ENCODE measurements around the gene RAPGEF5. TPM values are rescaled to one million over a fixed set of nuclear protein-coding genes. Genes with fewer than 3 reads are reported as not detected.

The RAPGEF5 gene
- total RNA-seq, 1 experiment from 2014 or later: 5.6 TPM

DNA sequence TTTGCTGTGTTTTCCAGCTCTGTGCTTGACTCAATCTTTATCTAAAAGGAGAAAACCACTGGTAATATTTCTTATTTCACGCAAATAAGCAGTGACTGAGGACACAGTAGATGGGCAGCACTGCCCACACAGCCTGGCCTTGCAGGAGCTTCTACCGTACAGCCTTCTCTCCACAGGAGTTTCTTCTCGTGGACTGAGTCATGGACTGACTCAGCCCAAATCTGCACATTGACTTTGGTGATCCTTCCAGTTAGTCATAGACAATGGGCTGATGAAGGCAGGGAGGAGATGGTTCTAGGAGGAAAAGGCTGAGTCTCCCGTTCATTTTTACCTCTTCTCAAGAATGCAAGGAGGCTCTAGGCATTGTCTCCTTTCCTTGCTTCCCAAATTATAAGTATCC lies 200.7 kb downstream of the RAPGEF5 start:
- H3K79me2 ChIP-seq (ENCODE audit: low read length): no peaks in the 10 kb centered on the region
- no peak overlapping the region for H2AFZ ChIP-seq (ENCODE audit: low read length)
- no peak overlapping the region for H3K9ac ChIP-seq (ENCODE audit: low read length)
- peaks cover 14% of the 10 kb centered on the region for H3K4me1 ChIP-seq (ENCODE audit: insufficient read depth, low read length)
- POLR2A ChIA-PET (ENCODE audit: unreplicated experiment): interaction anchor here (0.6 kb wide), 1 partner anchor 191 kb away, joined by 3 read pairs; no protein-coding TSS in a partner anchor
- TF ChIP-seq EZH2phosphoT487 (IDR thresholded peaks at IDR 0.05; ENCODE audit: borderline replicate concordance, low read length) (no peak), EZH2 (IDR thresholded peaks at IDR 0.05; ENCODE audit: low read length, unreplicated experiment) (no peak), CTCF (conservative IDR thresholded peaks at IDR 0.05; ENCODE audit: low read depth, low read length) (no peak)
- H3K9me3 ChIP-seq (ENCODE audit: low read length): no peaks in the 10 kb centered on the region
- H3K36me3 ChIP-seq (ENCODE audit: low read depth, low read length): no peaks in the 10 kb centered on the region
- ATAC-seq: peak; percentile 100
- H3F3A ChIP-seq (ENCODE audit: low read length, unreplicated experiment): no peaks in the 10 kb centered on the region
- peak overlapping the region; percentile 42 for H3K4me2 ChIP-seq (ENCODE audit: low read length)
- no peaks in the 10 kb centered on the region for H3K9me2 ChIP-seq (replicated peaks; ENCODE audit: low read length)
- no TSS peak for BruUV-seq (replicated peaks)
- H4K20me1 ChIP-seq (ENCODE audit: low read length): no peaks in the 10 kb centered on the region
- H3K27me3 ChIP-seq (ENCODE audit: low read length): no peaks in the 10 kb centered on the region
- no peak overlapping the region for H3K4me3 ChIP-seq (ENCODE audit: low read length)
- CTCF ChIA-PET: no interaction called here
- no peak overlapping the region for H3K27ac ChIP-seq (ENCODE audit: low read length)
- DNase-seq: peak; percentile 82
- intact Hi-C loops (cut with micrococcal nuclease): no loop called here

DNA sequence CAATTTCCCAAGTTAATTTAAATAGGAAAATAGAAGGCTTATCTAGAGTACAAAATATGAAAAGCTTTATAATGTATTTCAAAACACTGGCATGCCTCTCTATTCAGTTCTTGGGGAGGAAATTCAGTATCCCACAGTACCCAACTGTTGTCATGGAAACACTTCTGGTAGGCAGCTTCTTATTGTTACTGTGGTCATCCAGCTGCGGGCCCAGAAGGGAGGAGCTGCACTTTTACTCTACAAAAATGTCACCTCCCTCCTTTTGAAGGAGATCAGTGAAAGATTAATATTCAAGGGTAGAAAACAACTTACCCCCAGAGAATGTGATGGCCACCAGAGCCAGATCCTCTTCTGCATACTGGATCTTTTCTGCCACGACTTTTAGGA lies 202.8 kb downstream of the RAPGEF5 start:
- BruUV-seq (replicated peaks): no TSS peak

More for the DNA sequence above, 202.8 kb downstream of the RAPGEF5 start:
- DNase-seq (no peak), ATAC-seq (no peak)
- CTCF ChIA-PET: no interaction called here
- TF ChIP-seq EZH2 (IDR thresholded peaks at IDR 0.05; ENCODE audit: low read length, unreplicated experiment) (no peak), CTCF (conservative IDR thresholded peaks at IDR 0.05; ENCODE audit: low read depth, low read length) (no peak), EZH2phosphoT487 (IDR thresholded peaks at IDR 0.05; ENCODE audit: borderline replicate concordance, low read length) (no peak)
- no peaks in the 10 kb centered on the region for H4K20me1 ChIP-seq (ENCODE audit: low read length)
- no peaks in the 10 kb centered on the region for H3K27me3 ChIP-seq (ENCODE audit: low read length)
- no peak overlapping the region for H3K4me2 ChIP-seq (ENCODE audit: low read length)
- intact Hi-C loops (cut with micrococcal nuclease): no loop called here
- no peak overlapping the region for H2AFZ ChIP-seq (ENCODE audit: low read length)
- H3F3A ChIP-seq (ENCODE audit: low read length, unreplicated experiment): no peaks in the 10 kb centered on the region
- no peak overlapping the region for H3K4me3 ChIP-seq (ENCODE audit: low read length)
- POLR2A ChIA-PET (ENCODE audit: unreplicated experiment): no interaction called here
- H3K9me3 ChIP-seq (ENCODE audit: low read length): no peaks in the 10 kb centered on the region
- no peak overlapping the region for H3K9ac ChIP-seq (ENCODE audit: low read length)
- no peaks in the 10 kb centered on the region for H3K9me2 ChIP-seq (replicated peaks; ENCODE audit: low read length)
- no peaks in the 10 kb centered on the region for H3K79me2 ChIP-seq (ENCODE audit: low read length)
- no peaks in the 10 kb centered on the region for H3K36me3 ChIP-seq (ENCODE audit: low read depth, low read length)
- H3K27ac ChIP-seq (ENCODE audit: low read length): no peak overlapping the region
- peaks cover 14% of the 10 kb centered on the region for H3K4me1 ChIP-seq (ENCODE audit: insufficient read depth, low read length)

Measured in PC-3 (cell line).